DND-41 (cell line): Measurements from ENCODE around the gene TAB2.
"Not testable (repeated sequence)": the region's sequence is repeated elsewhere in the genome, so short reads cannot be mapped to it uniquely, and the experiment has no call there.

ENCODE experiments used
- ATAC-seq: fragments of 200-7000 bp; cut with Tn5 transposase; 3 replicates; pipeline ENCODE4 v1.9.1; 2021; ENCODE audit warnings: low read depth; ENCODE audit not compliant: insufficient read depth
- DNase-seq: peaks from one replicate; pipeline ENCODE4 v3.0.0-alpha.2; 2020
- H2AFZ ChIP-seq: 2 replicates; pipeline ENCODE4 v1.6.0; 2012; ENCODE audit warnings: low read depth, low read length
- H3K27ac ChIP-seq: 2 replicates; pipeline ENCODE4 v1.5.1; 2012; ENCODE audit warnings: low read length, inconsistent platforms
- H3K27me3 ChIP-seq: fragments of 200-600 bp; sonication (generic); 2 replicates; pipeline ENCODE4 v1.6.0; 2012; ENCODE audit warnings: low read length, mild to moderate bottlenecking, inconsistent platforms; ENCODE audit not compliant: insufficient read depth, poor library complexity
- H3K36me3 ChIP-seq: 2 replicates; pipeline ENCODE4 v1.5.1; 2012; ENCODE audit warnings: low read length, inconsistent platforms; ENCODE audit not compliant: insufficient read depth
- H3K4me1 ChIP-seq: 2 replicates; pipeline ENCODE4 v1.5.1; 2012; ENCODE audit warnings: mild to moderate bottlenecking, low read length; ENCODE audit not compliant: insufficient read depth
- H3K4me2 ChIP-seq: 2 replicates; pipeline ENCODE4 v1.6.0; 2012; ENCODE audit warnings: mild to moderate bottlenecking, moderate library complexity, low read length, inconsistent platforms; ENCODE audit not compliant: insufficient read depth
- H3K4me3 ChIP-seq, 2 experiments: fragments of 200-600 bp in 1 of 2; shearing (Covaris generic) in 1 of 2; 2 replicates each; pipeline ENCODE4 v1.5.1; 2012 to 2016; ENCODE audit warnings: inconsistent platforms in 2 of 2, low read length in 2 of 2, mild to moderate bottlenecking in 2 of 2, low read depth in 1 of 2, moderate library complexity in 1 of 2
- H3K79me2 ChIP-seq: 2 replicates; pipeline ENCODE4 v1.6.0; 2012; ENCODE audit warnings: low read length, inconsistent platforms; ENCODE audit not compliant: insufficient read depth
- H3K9ac ChIP-seq: 2 replicates; pipeline ENCODE4 v1.6.0; 2012; ENCODE audit warnings: low read depth, mild to moderate bottlenecking, inconsistent platforms, low read length, moderate library complexity
- H3K9me3 ChIP-seq: 2 replicates; pipeline ENCODE4 v1.5.1; 2012; ENCODE audit warnings: low read length, moderate library complexity, mild to moderate bottlenecking, inconsistent platforms; ENCODE audit not compliant: insufficient read depth, severe bottlenecking
- H4K20me1 ChIP-seq: 2 replicates; pipeline ENCODE4 v1.6.0; 2012; ENCODE audit warnings: low read length; ENCODE audit not compliant: insufficient read depth
- EZH2 ChIP-seq: IDR thresholded peaks from 3 replicates; pipeline ENCODE4 v1.6.1; 2012; ENCODE audit warnings: borderline replicate concordance, low read depth, mild to moderate bottlenecking, moderate library complexity, low read length, inconsistent platforms; ENCODE audit not compliant: severe bottlenecking
- TF ChIP-seq, protein P1 (sequence below): IDR thresholded peaks from 2 replicates; pipeline ENCODE4 v1.5.1; 2012; ENCODE audit warnings: borderline replicate concordance, low read length, moderate library complexity, mild to moderate bottlenecking; ENCODE audit not compliant: poor library complexity, severe bottlenecking; ENCODE audit errors: extremely low read depth

Gene TAB2

GRCh38 chr6:149443411-149444181 is 126.1 kb downstream of the TAB2 start:
- Histone ChIP-seq H3K9me3 (no peaks in the 10 kb centered on the region), H3K4me2 (no peak overlapping the region), H3K36me3 (no peaks in the 10 kb centered on the region), H3K79me2 (no peaks in the 10 kb centered on the region), H3K4me3 (no peak overlapping the region), H3K27me3 (no peaks in the 10 kb centered on the region), H4K20me1 (no peaks in the 10 kb centered on the region), H3K4me1 (no peaks in the 10 kb centered on the region), H3K27ac (no peak overlapping the region), H3K9ac (no peak overlapping the region), H2AFZ (no peak overlapping the region)
- DNase-seq (no peak), ATAC-seq (no peak)
- TF ChIP-seq, protein P1, sequence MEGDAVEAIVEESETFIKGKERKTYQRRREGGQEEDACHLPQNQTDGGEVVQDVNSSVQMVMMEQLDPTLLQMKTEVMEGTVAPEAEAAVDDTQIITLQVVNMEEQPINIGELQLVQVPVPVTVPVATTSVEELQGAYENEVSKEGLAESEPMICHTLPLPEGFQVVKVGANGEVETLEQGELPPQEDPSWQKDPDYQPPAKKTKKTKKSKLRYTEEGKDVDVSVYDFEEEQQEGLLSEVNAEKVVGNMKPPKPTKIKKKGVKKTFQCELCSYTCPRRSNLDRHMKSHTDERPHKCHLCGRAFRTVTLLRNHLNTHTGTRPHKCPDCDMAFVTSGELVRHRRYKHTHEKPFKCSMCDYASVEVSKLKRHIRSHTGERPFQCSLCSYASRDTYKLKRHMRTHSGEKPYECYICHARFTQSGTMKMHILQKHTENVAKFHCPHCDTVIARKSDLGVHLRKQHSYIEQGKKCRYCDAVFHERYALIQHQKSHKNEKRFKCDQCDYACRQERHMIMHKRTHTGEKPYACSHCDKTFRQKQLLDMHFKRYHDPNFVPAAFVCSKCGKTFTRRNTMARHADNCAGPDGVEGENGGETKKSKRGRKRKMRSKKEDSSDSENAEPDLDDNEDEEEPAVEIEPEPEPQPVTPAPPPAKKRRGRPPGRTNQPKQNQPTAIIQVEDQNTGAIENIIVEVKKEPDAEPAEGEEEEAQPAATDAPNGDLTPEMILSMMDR = no peak
- TF ChIP-seq EZH2 = no peak

GRCh38 chr6:149444360-149445094 is 127.0 kb downstream of the TAB2 start:
- not testable (repeated sequence) for ATAC-seq

DNA sequence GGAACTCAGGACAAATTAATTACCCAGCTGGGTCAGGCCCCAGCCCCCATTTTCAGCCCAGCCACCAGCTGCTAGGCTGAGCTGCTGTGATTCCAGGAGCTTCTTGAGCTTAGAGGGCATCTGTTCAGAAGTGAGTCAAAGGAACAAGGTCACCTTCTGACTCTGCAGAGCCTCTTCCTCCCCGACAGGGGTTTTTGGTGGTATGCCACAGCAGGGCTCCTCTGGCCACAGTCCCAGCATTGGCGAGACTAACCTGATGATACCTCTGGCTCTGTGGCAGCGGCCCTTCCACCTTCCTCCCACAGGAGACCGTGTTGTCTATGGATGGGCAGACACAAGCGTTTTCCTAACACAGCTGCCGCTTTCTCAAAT is 127.6 kb downstream of the TAB2 start:
- no peaks in the 10 kb centered on the region for H3K27me3 ChIP-seq
- no peak overlapping the region for H3K27ac ChIP-seq
- DNase-seq (no peak), ATAC-seq (no peak)
- no peak overlapping the region for H3K4me3 ChIP-seq
- no peak overlapping the region for H3K9ac ChIP-seq
- H3K36me3 ChIP-seq = no peaks in the 10 kb centered on the region
- no peaks in the 10 kb centered on the region for H4K20me1 ChIP-seq
- no peaks in the 10 kb centered on the region for H3K4me1 ChIP-seq
- H3K4me2 ChIP-seq = no peak overlapping the region
- TF ChIP-seq, protein P1 = no peak
- no peak for TF ChIP-seq EZH2
- no peaks in the 10 kb centered on the region for H3K79me2 ChIP-seq
- no peak overlapping the region for H2AFZ ChIP-seq
- no peaks in the 10 kb centered on the region for H3K9me3 ChIP-seq

More at GRCh38 chr6:149444360-149445094, 127.0 kb downstream of the TAB2 start:
- H3K36me3 ChIP-seq, H3K27me3 ChIP-seq, H3K4me3 ChIP-seq, H3K4me2 ChIP-seq, H3K27ac ChIP-seq, H3K79me2 ChIP-seq, H3K4me1 ChIP-seq, DNase-seq, H4K20me1 ChIP-seq, H2AFZ ChIP-seq, H3K9me3 ChIP-seq, H3K9ac ChIP-seq: not testable (repeated sequence)

DNA sequence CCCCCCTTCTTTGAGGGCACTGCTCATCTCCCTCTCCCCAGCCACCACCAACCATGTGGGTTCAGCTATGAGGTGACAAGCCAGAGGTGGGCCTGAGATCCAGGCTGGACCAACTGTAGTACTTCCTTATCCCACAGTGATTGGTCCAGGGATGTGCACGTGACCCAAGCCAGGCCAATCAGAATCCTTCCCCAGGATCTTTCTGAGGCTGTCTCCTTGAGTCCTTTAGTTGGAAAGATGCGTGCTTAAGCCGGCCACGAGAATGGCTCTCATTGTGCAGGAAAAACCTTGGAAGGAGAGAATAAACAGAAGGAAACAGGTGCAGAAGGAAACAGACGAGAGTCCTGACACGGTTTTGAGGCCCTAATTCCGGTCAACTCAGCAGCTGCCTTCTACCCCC is 128.1 kb downstream of the TAB2 start:
- DNase-seq (no peak), ATAC-seq (no peak)
- no peaks in the 10 kb centered on the region for H3K79me2 ChIP-seq
- no peak overlapping the region for H3K4me2 ChIP-seq
- no peaks in the 10 kb centered on the region for H4K20me1 ChIP-seq
- no peak for TF ChIP-seq EZH2
- TF ChIP-seq, protein P1 = no peak
- H2AFZ ChIP-seq = no peak overlapping the region
- no peak overlapping the region for H3K27ac ChIP-seq
- no peaks in the 10 kb centered on the region for H3K36me3 ChIP-seq
- no peak overlapping the region for H3K4me3 ChIP-seq
- no peaks in the 10 kb centered on the region for H3K4me1 ChIP-seq
- no peak overlapping the region for H3K9ac ChIP-seq
- no peaks in the 10 kb centered on the region for H3K9me3 ChIP-seq
- H3K27me3 ChIP-seq = no peaks in the 10 kb centered on the region
